Muscle layer of colon (tissue), 2 donors: Measurements from ENCODE around the gene MAGI1.

Experiments used
- H3K27ac ChIP-seq: one replicate; pipeline ENCODE4 v1.7.0; 2013; ENCODE audit warnings: low read depth, mild to moderate bottlenecking, low read length, moderate library complexity
- H3K27me3 ChIP-seq, 2 donors: one replicate each; pipeline ENCODE4 v1.7.0; 2013; ENCODE audit warnings: low read length in 2 of 2, mild to moderate bottlenecking in 2 of 2; ENCODE audit not compliant: insufficient read depth in 2 of 2, control insufficient read depth in 1 of 2
- H3K36me3 ChIP-seq: one replicate; pipeline ENCODE4 v1.7.0; 2013; ENCODE audit warnings: mild to moderate bottlenecking, low read length; ENCODE audit not compliant: insufficient read depth
- H3K4me1 ChIP-seq: one replicate; pipeline ENCODE4 v1.7.0; 2013; ENCODE audit warnings: mild to moderate bottlenecking, low read length; ENCODE audit not compliant: insufficient read depth
- H3K4me3 ChIP-seq, 2 donors: one replicate each; pipeline ENCODE4 v1.7.0; 2013; ENCODE audit warnings: low read length in 2 of 2, low read depth in 1 of 2, mild to moderate bottlenecking in 1 of 2, moderate library complexity in 1 of 2
- H3K9ac ChIP-seq: one replicate; pipeline ENCODE4 v1.7.0; 2013; ENCODE audit warnings: low read length
- H3K9me3 ChIP-seq: one replicate; pipeline ENCODE4 v1.7.0; 2013; ENCODE audit warnings: mild to moderate bottlenecking, low read length
- donor health status: abdominal sarcoma.
- donor health status: Adenocarcinoma of cecum.

The MAGI1 gene

GRCh38 chr3:66023738-66024385 is 14.9 kb downstream of the MAGI1 start:
- H3K9me3 ChIP-seq: no peaks in the 10 kb centered on the region
- no peak overlapping the region for H3K9ac ChIP-seq
- no peaks in the 10 kb centered on the region for H3K27me3 ChIP-seq
- H3K36me3 ChIP-seq: no peaks in the 10 kb centered on the region
- no peak overlapping the region for H3K4me3 ChIP-seq
- no peak overlapping the region for H3K27ac ChIP-seq
- H3K4me1 ChIP-seq: no peaks in the 10 kb centered on the region

GRCh38 chr3:66023229-66023628 is 15.5 kb downstream of the MAGI1 start:
- Histone ChIP-seq H3K36me3 (no peaks in the 10 kb centered on the region), H3K27me3 (no peaks in the 10 kb centered on the region), H3K9me3 (no peaks in the 10 kb centered on the region), H3K4me1 (no peaks in the 10 kb centered on the region), H3K4me3 (no peak overlapping the region), H3K27ac (no peak overlapping the region), H3K9ac (no peak overlapping the region)

DNA sequence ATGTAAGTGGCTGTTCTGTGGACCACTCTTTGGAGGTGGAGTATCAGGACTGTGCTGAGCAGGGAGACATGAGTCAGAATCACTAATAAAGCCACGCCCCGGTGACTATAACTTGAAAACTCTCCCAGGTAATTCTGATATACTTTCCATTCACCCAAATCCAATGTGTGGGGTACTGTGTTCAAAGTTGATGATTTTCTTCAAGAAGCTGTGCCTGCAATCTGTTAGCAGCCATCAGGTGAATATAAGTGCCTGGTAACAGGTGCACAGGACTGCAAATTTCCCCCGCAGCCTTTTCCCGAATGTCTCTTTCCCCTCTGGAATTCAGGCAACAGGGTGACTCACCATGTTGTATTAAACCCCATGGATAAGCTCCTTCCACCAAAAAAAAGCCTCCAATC is 17.0 kb downstream of the MAGI1 start:
- Histone ChIP-seq H3K36me3 (no peaks in the 10 kb centered on the region), H3K4me1 (peaks cover 2% of the 10 kb centered on the region)

GRCh38 chr3:66019896-66020295 is 18.8 kb downstream of the MAGI1 start:
- H3K9me3 ChIP-seq: no peaks in the 10 kb centered on the region
- H3K4me3 ChIP-seq: no peak overlapping the region
- peaks cover 5% of the 10 kb centered on the region for H3K4me1 ChIP-seq
- H3K9ac ChIP-seq: no peak overlapping the region
- H3K27ac ChIP-seq: no peak overlapping the region
- H3K27me3 ChIP-seq: no peaks in the 10 kb centered on the region
- H3K36me3 ChIP-seq: no peaks in the 10 kb centered on the region

More for the DNA sequence above, 17.0 kb downstream of the MAGI1 start:
- Histone ChIP-seq H3K9me3 (no peaks in the 10 kb centered on the region), H3K4me3 (no peak overlapping the region), H3K9ac (no peak overlapping the region), H3K27me3 (no peaks in the 10 kb centered on the region), H3K27ac (no peak overlapping the region)

- H3K9ac ChIP-seq: no peak overlapping the region
- H3K9me3 ChIP-seq: no peaks in the 10 kb centered on the region
- no peak overlapping the region for H3K4me3 ChIP-seq
- peaks cover 9% of the 10 kb centered on the region for H3K4me1 ChIP-seq
- no peaks in the 10 kb centered on the region for H3K27me3 ChIP-seq
- H3K36me3 ChIP-seq: no peaks in the 10 kb centered on the region
- no peak overlapping the region for H3K27ac ChIP-seq
Observed at GRCh38 chr3:66018057-66019033, 20.4 kb downstream of the MAGI1 start.

DNA sequence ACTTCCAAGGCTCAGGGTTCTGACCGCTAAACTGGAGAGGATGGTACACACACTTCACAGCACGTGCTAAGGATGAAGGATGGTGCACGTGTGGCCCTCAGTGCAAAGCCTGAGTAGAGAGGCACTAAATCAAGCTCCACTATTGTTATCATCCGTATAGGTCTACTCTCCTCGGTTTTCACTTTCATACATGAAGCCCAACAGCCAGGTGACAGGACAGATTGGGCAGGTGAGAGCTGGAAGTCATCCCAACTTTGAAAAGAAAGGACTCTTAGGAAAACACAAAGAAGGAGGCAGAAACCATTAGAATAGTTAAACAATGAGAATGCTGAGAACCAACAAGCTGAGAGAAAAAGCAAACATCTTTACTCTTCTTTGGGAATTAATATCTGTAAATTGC is 21.1 kb downstream of the MAGI1 start:
- no peak overlapping the region for H3K9ac ChIP-seq
- peaks cover 9% of the 10 kb centered on the region for H3K4me1 ChIP-seq

GRCh38 chr3:66017084-66017483 is 21.6 kb downstream of the MAGI1 start:
- Histone ChIP-seq H3K36me3 (no peaks in the 10 kb centered on the region), H3K9ac (no peak overlapping the region), H3K4me3 (no peak overlapping the region), H3K9me3 (no peaks in the 10 kb centered on the region), H3K27me3 (no peaks in the 10 kb centered on the region), H3K27ac (no peak overlapping the region), H3K4me1 (peaks cover 9% of the 10 kb centered on the region)

More for the DNA sequence above, 21.1 kb downstream of the MAGI1 start:
- Histone ChIP-seq H3K27ac (no peak overlapping the region), H3K9me3 (no peaks in the 10 kb centered on the region), H3K36me3 (no peaks in the 10 kb centered on the region), H3K27me3 (no peaks in the 10 kb centered on the region), H3K4me3 (no peak overlapping the region)

- peaks cover 9% of the 10 kb centered on the region for H3K4me1 ChIP-seq
- no peaks in the 10 kb centered on the region for H3K27me3 ChIP-seq
- H3K9ac ChIP-seq: no peak overlapping the region
- no peak overlapping the region for H3K4me3 ChIP-seq
- no peak overlapping the region for H3K27ac ChIP-seq
- H3K36me3 ChIP-seq: no peaks in the 10 kb centered on the region
- H3K9me3 ChIP-seq: no peaks in the 10 kb centered on the region
Observed at GRCh38 chr3:66015841-66016240, 22.9 kb downstream of the MAGI1 start.

GRCh38 chr3:66014651-66015050 is 24.1 kb downstream of the MAGI1 start:
- Histone ChIP-seq H3K9ac (no peak overlapping the region), H3K4me1 (peaks cover 9% of the 10 kb centered on the region), H3K27ac (no peak overlapping the region), H3K4me3 (no peak overlapping the region), H3K36me3 (no peaks in the 10 kb centered on the region), H3K27me3 (no peaks in the 10 kb centered on the region), H3K9me3 (no peaks in the 10 kb centered on the region)

GRCh38 chr3:66014056-66014455 is 24.7 kb downstream of the MAGI1 start:
- H3K27me3 ChIP-seq: no peaks in the 10 kb centered on the region
- no peak overlapping the region for H3K9ac ChIP-seq
- H3K36me3 ChIP-seq: no peaks in the 10 kb centered on the region
- H3K9me3 ChIP-seq: no peaks in the 10 kb centered on the region
- H3K4me1 ChIP-seq: peaks cover 9% of the 10 kb centered on the region
- no peak overlapping the region for H3K27ac ChIP-seq
- no peak overlapping the region for H3K4me3 ChIP-seq

DNA sequence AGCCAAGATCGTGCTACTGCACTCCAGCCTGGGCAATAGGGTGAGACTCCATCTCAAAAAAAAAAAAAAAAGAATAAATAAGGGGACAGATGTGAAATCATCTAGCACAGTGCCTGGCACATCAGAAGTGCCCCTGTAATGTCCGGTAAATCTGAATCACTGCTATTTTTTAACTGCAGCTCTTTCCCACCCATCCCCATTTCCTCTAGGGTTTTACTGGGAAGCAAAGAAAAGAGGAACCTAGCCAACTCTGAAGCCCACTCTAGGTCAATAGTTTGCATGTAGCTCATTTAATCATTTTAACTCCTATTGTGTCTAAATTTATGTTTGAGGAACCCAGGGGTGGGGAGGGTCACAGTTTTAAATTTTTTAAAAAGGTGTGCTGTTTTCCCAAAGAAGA is 26.0 kb downstream of the MAGI1 start:
- Histone ChIP-seq H3K4me3 (no peak overlapping the region), H3K9ac (no peak overlapping the region), H3K36me3 (no peaks in the 10 kb centered on the region), H3K9me3 (no peaks in the 10 kb centered on the region), H3K27me3 (no peaks in the 10 kb centered on the region), H3K4me1 (peaks cover 9% of the 10 kb centered on the region), H3K27ac (no peak overlapping the region)
